Measurements from ENCODE around the gene PKD1.

The PKD1 gene

GRCh38 chr16:2086812-2087747 lies 48.6 kb downstream of the PKD1 start:
- DNase-seq (ENCODE audit: low read depth), result no peak

- DNase-seq (ENCODE audit: low read depth), result no peak
Observed at GRCh38 chr16:2086106-2086742, 49.5 kb downstream of the PKD1 start.

- DNase-seq (ENCODE audit: low read depth), result no peak
Observed at GRCh38 chr16:2085669-2086068, 50.0 kb downstream of the PKD1 start.

DNA sequence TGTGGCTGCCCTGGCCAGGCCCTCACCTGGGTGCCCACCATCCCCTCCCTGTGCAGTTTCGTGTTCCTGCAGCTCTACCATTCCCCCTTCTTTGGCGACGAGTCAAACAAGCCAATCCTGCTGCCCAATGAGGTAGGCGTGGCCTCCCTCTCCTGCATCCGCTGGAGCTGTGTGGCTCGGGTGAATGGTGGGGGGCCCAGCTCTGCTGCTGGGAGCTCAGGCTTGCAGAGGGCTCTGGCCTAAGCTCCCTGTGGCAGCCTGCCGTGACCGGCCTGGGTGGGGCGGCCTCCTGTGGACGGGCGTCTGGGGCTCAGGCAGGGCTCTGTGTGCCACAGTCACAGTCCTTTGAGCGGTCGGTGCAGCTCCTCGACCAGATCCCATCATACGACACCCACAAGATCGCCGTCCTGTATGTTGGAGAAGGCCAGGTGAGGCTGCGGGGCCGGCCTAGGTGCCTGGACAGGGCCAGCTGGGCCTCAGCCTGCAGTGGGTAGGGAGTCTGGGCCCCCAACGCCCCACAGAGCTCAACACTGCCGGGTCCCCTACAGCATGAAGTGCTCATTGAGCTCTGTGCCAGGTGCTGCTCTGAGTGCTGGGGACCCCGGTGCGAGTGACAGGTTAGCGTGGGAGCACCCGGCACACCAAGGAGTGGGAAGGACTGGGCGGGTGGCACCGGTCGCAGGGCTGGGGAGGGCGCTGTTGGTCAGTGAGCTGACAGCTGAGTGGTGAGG lies 50.6 kb downstream of the PKD1 start:
- no peak for DNase-seq (ENCODE audit: low read depth)

DNA sequence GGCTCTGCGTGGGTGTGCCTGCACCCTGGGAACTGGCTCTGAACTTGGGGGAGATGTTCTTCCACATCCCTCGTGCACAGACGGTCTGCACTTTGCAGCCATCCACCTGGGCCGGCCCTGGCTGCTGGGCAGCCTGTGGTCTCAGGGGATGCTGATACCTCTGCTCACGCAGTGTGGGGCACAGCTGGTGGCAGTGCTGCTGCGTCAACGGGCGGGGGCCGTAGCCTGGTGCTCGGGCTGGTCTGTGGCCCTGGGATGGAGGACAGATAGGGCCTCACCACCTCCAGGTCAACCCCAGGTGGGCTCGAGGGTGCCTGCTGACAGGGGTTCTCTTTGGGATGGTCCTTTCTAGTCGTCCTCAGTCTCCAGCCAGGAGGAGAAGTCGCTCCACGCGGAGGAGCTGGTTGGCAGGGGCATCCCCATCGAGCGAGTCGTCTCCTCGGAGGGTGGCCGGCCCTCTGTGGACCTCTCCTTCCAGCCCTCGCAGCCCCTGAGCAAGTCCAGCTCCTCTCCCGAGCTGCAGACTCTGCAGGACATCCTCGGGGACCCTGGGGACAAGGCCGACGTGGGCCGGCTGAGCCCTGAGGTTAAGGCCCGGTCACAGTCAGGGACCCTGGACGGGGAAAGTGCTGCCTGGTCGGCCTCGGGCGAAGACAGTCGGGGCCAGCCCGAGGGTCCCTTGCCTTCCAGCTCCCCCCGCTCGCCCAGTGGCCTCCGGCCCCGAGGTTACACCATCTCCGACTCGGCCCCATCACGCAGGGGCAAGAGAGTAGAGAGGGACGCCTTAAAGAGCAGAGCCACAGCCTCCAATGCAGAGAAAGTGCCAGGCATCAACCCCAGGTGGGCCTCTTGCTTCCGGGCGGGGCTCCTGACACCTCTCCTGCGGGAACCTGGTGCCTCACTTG lies 51.6 kb downstream of the PKD1 start:
- DNase-seq (ENCODE audit: low read depth), result no peak

GRCh38 chr16:2083409-2083808 lies 52.3 kb downstream of the PKD1 start:
- no peak for DNase-seq (ENCODE audit: low read depth)

DNA sequence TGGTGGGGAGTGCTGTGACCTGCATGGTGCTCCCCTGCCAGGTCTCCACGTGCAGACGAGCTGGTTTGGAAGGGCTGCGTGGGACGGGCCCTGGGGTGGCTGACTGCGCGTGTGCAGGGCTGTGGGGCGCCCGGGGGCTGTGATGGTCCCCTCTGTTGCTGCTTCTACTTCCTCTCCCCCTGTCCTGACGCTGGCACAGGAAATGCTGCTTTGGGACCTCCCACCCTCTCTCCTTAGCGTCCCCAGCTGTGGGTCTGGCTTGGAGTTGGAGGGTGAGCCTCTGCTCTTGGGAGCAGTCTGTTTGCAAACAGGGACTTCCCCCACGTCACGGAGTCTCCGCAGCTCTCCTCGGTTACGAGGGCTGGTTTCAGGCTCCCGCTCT lies 52.7 kb downstream of the PKD1 start:
- no peak for DNase-seq (ENCODE audit: low read depth)

DNA sequence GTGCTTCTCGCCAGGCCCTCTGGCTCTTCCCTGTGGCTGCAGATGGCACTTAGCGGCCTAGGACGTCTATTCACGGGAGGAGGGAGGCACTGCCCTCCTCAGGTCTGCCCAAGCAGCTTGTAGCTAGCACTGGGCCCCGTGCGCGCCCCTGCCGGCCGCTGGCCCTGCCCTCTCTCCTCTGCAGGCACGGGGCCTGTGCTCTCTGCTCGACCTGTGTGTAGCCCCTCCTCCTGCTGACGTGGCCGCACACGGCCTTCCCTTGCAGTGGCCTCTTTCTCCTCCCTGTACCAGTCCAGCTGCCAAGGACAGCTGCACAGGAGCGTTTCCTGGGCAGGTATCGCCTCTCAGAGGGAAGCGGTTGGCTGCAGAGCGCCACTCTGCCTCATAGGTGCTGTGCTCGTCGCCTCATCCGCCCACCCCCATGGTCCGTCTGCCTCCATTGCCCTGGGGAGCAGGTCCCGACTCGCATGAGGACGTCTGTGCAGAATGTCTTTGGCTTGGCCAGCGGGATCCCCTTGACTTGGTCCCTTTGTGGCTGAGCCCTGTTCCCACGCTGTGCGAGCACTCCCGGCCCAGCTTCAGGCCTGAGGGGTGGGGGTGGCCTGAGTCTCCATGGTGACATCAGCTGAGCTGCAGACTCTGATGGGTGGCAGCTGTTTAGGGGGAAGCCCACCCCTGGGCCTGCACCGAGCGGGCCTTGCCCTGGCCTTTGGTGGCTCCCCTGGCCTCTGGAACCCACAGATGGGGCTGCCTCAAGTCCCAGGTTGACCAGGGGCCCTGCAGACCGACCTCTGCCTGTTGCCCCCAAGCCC lies 53.3 kb downstream of the PKD1 start:
- no peak for DNase-seq (ENCODE audit: low read depth)

DNA sequence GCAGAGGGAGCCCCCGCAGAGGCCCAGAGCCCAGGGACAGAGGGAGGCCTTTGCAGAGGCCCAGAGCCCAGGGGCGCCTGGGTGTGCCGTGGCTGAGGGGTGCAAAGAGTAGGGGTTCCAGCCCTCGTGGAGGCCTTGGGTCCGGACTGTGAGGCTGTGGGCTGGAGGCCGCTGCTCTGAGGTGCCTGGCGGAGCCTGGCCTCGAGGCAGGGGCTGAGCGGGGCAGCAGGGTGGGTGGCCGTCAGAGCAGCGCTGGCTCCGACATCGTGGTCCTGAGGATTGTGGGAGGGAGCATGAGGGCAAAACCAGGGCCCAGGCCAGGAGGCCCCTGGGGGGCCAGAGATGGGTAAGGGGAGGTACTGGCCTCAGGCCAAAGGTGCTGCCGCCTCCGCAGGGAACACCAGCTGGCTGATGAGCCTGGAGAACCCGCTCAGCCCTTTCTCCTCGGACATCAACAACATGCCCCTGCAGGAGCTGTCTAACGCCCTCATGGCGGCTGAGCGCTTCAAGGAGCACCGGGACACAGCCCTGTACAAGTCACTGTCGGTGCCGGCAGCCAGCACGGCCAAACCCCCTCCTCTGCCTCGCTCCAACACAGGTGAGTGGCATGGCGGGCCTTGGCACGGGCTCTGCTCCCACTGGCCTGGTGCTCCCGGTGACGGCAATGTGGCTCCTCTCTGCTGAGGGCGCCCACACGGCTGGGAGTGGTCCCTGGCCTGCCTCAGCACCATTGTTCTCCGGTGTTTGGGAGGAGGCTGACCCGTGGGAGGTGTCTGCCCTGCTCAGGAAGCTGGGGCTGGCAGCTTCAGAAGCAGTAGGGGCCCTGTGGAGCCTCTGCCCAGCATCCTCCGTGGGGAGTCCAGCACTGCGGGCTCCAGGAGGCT lies 54.3 kb downstream of the PKD1 start:
- DNase-seq (ENCODE audit: low read depth), result no peak

DNA sequence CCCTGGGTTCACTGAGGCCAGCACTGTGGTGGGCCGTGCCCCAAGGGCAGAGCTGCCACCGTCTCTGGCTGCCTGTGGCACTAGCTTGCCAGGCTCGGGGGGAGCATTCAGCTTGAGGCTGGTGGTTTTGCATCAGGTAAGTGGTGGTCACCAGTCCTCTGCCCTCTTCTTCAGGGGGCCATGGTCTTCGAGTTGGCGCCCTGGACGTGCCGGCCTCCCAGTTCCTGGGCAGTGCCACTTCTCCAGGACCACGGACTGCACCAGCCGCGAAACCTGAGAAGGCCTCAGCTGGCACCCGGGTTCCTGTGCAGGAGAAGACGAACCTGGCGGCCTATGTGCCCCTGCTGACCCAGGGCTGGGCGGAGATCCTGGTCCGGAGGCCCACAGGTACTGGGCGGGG lies 55.7 kb downstream of the PKD1 start:
- DNase-seq (ENCODE audit: low read depth), result no peak

DNA sequence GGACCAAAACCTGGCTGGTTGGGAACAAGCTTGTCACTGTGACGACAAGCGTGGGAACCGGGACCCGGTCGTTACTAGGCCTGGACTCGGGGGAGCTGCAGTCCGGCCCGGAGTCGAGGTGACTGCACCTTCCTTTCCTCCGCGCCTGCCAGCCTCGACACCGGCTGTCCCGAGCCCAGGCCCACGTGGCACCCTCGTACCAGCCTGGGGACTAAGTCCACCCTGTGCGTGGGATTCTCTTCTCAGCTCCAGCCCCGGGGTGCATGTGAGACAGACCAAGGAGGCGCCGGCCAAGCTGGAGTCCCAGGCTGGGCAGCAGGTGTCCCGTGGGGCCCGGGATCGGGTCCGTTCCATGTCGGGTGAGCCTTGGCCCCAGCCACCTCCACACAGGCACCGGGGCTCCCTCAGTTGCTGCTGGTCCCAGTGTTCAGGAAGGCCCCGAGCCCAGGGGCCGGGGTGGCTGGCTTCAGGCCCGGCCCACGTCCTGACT lies 56.3 kb downstream of the PKD1 start:
- no peak for DNase-seq (ENCODE audit: low read depth)

GRCh38 chr16:2078691-2079090 lies 57.0 kb downstream of the PKD1 start:
- DNase-seq (ENCODE audit: low read depth), result no peak

- DNase-seq (ENCODE audit: low read depth), result no peak
Observed at GRCh38 chr16:2078096-2078495, 57.6 kb downstream of the PKD1 start.

GRCh38 chr16:2077696-2078095 lies 58.0 kb downstream of the PKD1 start:
- no peak for DNase-seq (ENCODE audit: low read depth)

- no peak for DNase-seq (ENCODE audit: low read depth)
Observed at GRCh38 chr16:2077016-2077415, 58.7 kb downstream of the PKD1 start.

GRCh38 chr16:2076072-2076865 lies 59.4 kb downstream of the PKD1 start:
- no peak for DNase-seq (ENCODE audit: low read depth)

- no peak for DNase-seq (ENCODE audit: low read depth)
Observed at GRCh38 chr16:2075631-2076030, 60.1 kb downstream of the PKD1 start.

- no peak for DNase-seq (ENCODE audit: low read depth)
Observed at GRCh38 chr16:2074071-2074470, 61.6 kb downstream of the PKD1 start.

DNA sequence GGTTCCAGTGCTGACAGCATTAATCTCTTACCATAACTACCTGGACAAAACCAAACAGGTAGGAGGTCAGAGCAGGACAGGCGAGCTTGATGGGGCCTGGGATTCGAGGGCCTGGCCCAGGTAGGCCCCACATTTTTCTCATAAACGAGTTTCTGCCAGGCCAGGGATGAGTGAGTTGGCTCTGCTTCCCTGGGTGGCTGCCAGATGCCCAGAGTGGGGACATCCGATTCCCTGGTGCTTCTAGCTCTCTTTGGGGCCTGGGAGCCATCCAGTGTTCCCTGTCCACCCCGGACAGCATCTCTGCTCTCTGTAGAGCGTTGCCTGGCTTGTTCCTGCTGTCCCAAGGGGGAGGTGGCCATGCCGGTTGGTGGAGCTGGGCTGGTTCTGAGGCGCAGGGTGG lies 62.8 kb downstream of the PKD1 start:
- DNase-seq (ENCODE audit: low read depth), result no peak

Data from activated T-cell treated with anti-CD3 and anti-CD28 coated beads for 24 hours (primary cell).